Ectodermal cell (in vitro differentiated cells): ENCODE data around the gene ARFGAP3.

Experiments used
- H3K27ac ChIP-seq: 2 replicates; pipeline ENCODE4 v1.7.0; 2013; ENCODE audit warnings: mild to moderate bottlenecking, low read depth, low read length; ENCODE audit not compliant: insufficient read depth, poor library complexity, severe bottlenecking
- H3K27me3 ChIP-seq: 2 replicates; pipeline ENCODE4 v1.7.0; 2013; ENCODE audit warnings: mild to moderate bottlenecking, low read length; ENCODE audit not compliant: insufficient read depth, control insufficient read depth, poor library complexity, severe bottlenecking
- H3K36me3 ChIP-seq: one replicate; pipeline ENCODE4 v1.7.0; 2013; ENCODE audit warnings: low read length; ENCODE audit not compliant: control insufficient read depth, insufficient read depth
- H3K4me1 ChIP-seq: one replicate; pipeline ENCODE4 v1.7.0; 2013; ENCODE audit warnings: low read length; ENCODE audit not compliant: control insufficient read depth, insufficient read depth
- H3K4me3 ChIP-seq: 2 replicates; pipeline ENCODE4 v1.7.0; 2013; ENCODE audit warnings: low read depth, low read length, control low read depth; ENCODE audit not compliant: insufficient read depth
- H3K9me3 ChIP-seq: 2 replicates; pipeline ENCODE4 v1.7.0; 2013; ENCODE audit warnings: mild to moderate bottlenecking, low read length, moderate library complexity; ENCODE audit not compliant: control insufficient read depth
- WGBS, 2 experiments: methylation state at CpG; one replicate each; pipeline ENCODE4 v1.1.7; 2013; ENCODE audit warnings: missing lambda C conversion rate in 2 of 2; 5-methylcytosine and 5-hydroxymethylcytosine counted together

ARFGAP3 gene

GRCh38 chr22:42893371-42894150, 36.5 kb upstream of the ARFGAP3 start:
- no peak overlapping the region for H3K27ac ChIP-seq
- no peak overlapping the region for H3K4me3 ChIP-seq
- no peaks in the 10 kb centered on the region for H3K4me1 ChIP-seq
- no peaks in the 10 kb centered on the region for H3K9me3 ChIP-seq
- H3K27me3 ChIP-seq = no peaks in the 10 kb centered on the region
- WGBS, 2 experiments = 93 to 95% methylated on average over 24 of the region's 25 CpGs
- H3K36me3 ChIP-seq = peaks cover 7% of the 10 kb centered on the region

- Histone ChIP-seq H3K36me3 (peaks cover 7% of the 10 kb centered on the region), H3K27me3 (no peaks in the 10 kb centered on the region), H3K27ac (no peak overlapping the region), H3K9me3 (no peaks in the 10 kb centered on the region), H3K4me3 (no peak overlapping the region), H3K4me1 (no peaks in the 10 kb centered on the region)
- WGBS, 2 experiments = 89 to 91% methylated on average over 10 of the region's 10 CpGs
Observed at GRCh38 chr22:42892571-42893316, 35.7 kb upstream of the ARFGAP3 start.

GRCh38 chr22:42892156-42892555, 35.1 kb upstream of the ARFGAP3 start:
- 92 to 96% methylated on average over 9 of the region's 9 CpGs for WGBS, 2 experiments
- H3K4me3 ChIP-seq = no peak overlapping the region
- H3K9me3 ChIP-seq = no peaks in the 10 kb centered on the region
- H3K27ac ChIP-seq = no peak overlapping the region
- H3K27me3 ChIP-seq = no peaks in the 10 kb centered on the region
- H3K4me1 ChIP-seq = no peaks in the 10 kb centered on the region
- peaks cover 7% of the 10 kb centered on the region for H3K36me3 ChIP-seq

GRCh38 chr22:42891696-42892095, 34.6 kb upstream of the ARFGAP3 start:
- Histone ChIP-seq H3K4me3 (no peak overlapping the region), H3K27ac (no peak overlapping the region), H3K27me3 (no peaks in the 10 kb centered on the region), H3K4me1 (no peaks in the 10 kb centered on the region), H3K9me3 (no peaks in the 10 kb centered on the region), H3K36me3 (peaks cover 7% of the 10 kb centered on the region)
- 97 to 99% methylated on average over 3 of the region's 3 CpGs for WGBS, 2 experiments

- Histone ChIP-seq H3K36me3 (peaks cover 7% of the 10 kb centered on the region), H3K4me3 (no peak overlapping the region), H3K4me1 (no peaks in the 10 kb centered on the region), H3K27me3 (no peaks in the 10 kb centered on the region), H3K27ac (no peak overlapping the region), H3K9me3 (no peaks in the 10 kb centered on the region)
- 95% methylated on average over 13 of the region's 13 CpGs for WGBS, 2 experiments
Observed at GRCh38 chr22:42891008-42891407, 33.9 kb upstream of the ARFGAP3 start.

- 92 to 96% methylated on average over 4 of the region's 4 CpGs for WGBS, 2 experiments
- H3K36me3 ChIP-seq = peaks cover 7% of the 10 kb centered on the region
- no peak overlapping the region for H3K4me3 ChIP-seq
- H3K27me3 ChIP-seq = no peaks in the 10 kb centered on the region
- H3K4me1 ChIP-seq = no peaks in the 10 kb centered on the region
- H3K9me3 ChIP-seq = no peaks in the 10 kb centered on the region
- no peak overlapping the region for H3K27ac ChIP-seq
Observed at GRCh38 chr22:42889304-42889703, 32.2 kb upstream of the ARFGAP3 start.

- H3K27ac ChIP-seq = no peak overlapping the region
- no peaks in the 10 kb centered on the region for H3K27me3 ChIP-seq
- H3K36me3 ChIP-seq = peaks cover 14% of the 10 kb centered on the region
- H3K4me1 ChIP-seq = no peaks in the 10 kb centered on the region
- no peak overlapping the region for H3K4me3 ChIP-seq
- 87 to 89% methylated on average over 13 to 14 of the region's 14 CpGs for WGBS, 2 experiments
- H3K9me3 ChIP-seq = no peaks in the 10 kb centered on the region
Observed at GRCh38 chr22:42887523-42888507, 30.7 kb upstream of the ARFGAP3 start.

GRCh38 chr22:42887120-42887519, 30.0 kb upstream of the ARFGAP3 start:
- no peaks in the 10 kb centered on the region for H3K4me1 ChIP-seq
- H3K4me3 ChIP-seq = no peak overlapping the region
- WGBS, 2 experiments = 89 to 91% methylated on average over 7 of the region's 7 CpGs
- no peak overlapping the region for H3K27ac ChIP-seq
- H3K9me3 ChIP-seq = no peaks in the 10 kb centered on the region
- peaks cover 15% of the 10 kb centered on the region for H3K36me3 ChIP-seq
- H3K27me3 ChIP-seq = no peaks in the 10 kb centered on the region

- peaks cover 10% of the 10 kb centered on the region for H3K36me3 ChIP-seq
- no peaks in the 10 kb centered on the region for H3K9me3 ChIP-seq
- 91 to 92% methylated on average over 9 of the region's 9 CpGs for WGBS, 2 experiments
- H3K27me3 ChIP-seq = no peaks in the 10 kb centered on the region
- H3K4me3 ChIP-seq = no peak overlapping the region
- H3K27ac ChIP-seq = no peak overlapping the region
- H3K4me1 ChIP-seq = no peaks in the 10 kb centered on the region
Observed at GRCh38 chr22:42885446-42885845, 28.4 kb upstream of the ARFGAP3 start.
